ENCODE measurements around the gene PHLPP2.

DNA sequence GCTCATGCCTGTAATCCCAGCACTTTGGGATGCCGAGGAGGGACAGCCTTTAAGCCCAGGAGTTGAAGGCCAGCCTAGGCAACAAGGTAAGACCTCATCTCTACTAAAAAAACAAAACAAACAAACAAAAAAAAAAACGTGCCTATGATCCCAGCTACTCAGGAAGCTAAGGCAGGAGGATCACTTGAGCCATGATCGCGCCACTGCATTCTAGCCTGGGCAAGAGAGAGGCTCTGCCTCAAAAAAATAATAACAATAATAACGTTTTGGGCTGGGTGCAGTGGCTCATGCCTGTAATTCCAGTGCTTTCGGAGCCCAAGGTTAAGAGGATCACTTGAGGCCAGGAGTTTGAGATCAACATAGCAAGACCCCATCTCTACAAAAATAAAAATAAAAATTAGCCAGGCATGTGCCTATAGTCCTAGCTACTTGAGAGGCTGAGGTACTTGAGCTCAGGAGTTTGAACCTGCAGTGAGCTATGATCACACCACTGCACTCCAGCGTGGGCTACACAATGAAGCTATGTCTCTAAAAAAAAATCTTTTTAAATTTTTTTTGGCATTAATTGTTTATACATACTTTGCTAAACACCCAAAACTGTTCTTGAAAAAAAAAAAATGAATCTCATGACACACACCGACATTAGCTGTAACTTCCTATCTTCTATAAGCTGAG is 3.3 kb downstream of the PHLPP2 start:
- no peak for TF ChIP-seq REST (IDR thresholded peaks at IDR 0.05; ENCODE audit: insufficient read depth in 1 of 2, low read depth in 2 of 2, low read length in 1 of 2)
- TF ChIP-seq CTCF (IDR thresholded peaks at IDR 0.05): no peak
- TF ChIP-seq SIN3A (IDR thresholded peaks at IDR 0.05; ENCODE audit: borderline replicate concordance, insufficient read depth, low read depth, low read length): no peak
- TF ChIP-seq POLR2AphosphoS5 (IDR thresholded peaks at IDR 0.05; ENCODE audit: low read depth, low read length): no peak
- no peak for TF ChIP-seq TCF7L2 (IDR thresholded peaks at IDR 0.05; ENCODE audit: low read depth, low read length)

All from Panc1 (cell line).